Measurements from ENCODE around the gene LTBP2. TPM values are rescaled to one million over a fixed set of nuclear protein-coding genes. Genes with fewer than 3 reads are reported as not detected.

LTBP2 gene
- total RNA-seq, 1 donor from 2014 or later: 1.9 TPM

DNA sequence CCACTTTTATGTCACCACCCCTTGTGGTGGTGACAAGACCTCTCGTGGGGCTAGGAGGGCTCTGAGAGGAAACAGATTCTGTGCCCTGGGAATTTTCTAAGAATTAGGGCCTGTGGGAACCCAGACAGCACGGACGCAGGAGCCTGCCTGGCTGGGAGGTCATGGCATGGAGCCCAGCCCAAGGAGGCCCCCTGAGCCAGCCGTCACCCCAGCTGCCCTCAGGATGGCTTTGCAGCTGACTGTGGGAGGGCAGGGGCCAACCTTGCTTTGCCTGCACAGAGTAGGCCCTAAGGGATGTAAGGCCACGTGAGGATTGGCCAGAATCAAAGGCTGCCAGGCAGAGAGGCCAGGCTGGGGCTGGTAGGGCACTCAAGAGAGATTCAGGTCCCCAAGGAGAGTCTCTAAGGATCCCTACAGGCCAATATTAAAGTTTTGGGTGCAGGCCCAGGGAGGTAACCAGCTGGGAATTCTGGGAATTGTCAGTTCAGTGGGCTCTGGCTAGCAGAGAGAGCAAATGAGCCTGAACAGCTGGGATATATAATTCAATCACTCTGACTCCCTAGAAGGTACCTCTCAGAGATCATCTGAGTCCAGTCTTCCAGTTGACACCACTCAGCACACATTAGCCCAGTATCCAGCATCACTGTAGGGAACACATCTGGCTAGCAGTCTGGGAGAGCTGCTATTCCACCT is 6.4 kb downstream of the LTBP2 start:
- H3K27ac Mint-ChIP-seq (ENCODE audit: unreplicated experiment): no peak overlapping the region
- H3K4me1 Mint-ChIP-seq (ENCODE audit: unreplicated experiment): no peaks in the 10 kb centered on the region
- peaks cover 17% of the 10 kb centered on the region for H3K27me3 Mint-ChIP-seq (ENCODE audit: unreplicated experiment)
- no peak overlapping the region for H3K4me3 Mint-ChIP-seq (ENCODE audit: unreplicated experiment)
- no peaks in the 10 kb centered on the region for H3K9me3 Mint-ChIP-seq (ENCODE audit: unreplicated experiment)
- DNase-seq (ENCODE audit: low spot score): no peak
- H3K36me3 Mint-ChIP-seq (ENCODE audit: low read depth, unreplicated experiment): peaks cover 5% of the 10 kb centered on the region
- TF ChIP-seq, protein P1, sequence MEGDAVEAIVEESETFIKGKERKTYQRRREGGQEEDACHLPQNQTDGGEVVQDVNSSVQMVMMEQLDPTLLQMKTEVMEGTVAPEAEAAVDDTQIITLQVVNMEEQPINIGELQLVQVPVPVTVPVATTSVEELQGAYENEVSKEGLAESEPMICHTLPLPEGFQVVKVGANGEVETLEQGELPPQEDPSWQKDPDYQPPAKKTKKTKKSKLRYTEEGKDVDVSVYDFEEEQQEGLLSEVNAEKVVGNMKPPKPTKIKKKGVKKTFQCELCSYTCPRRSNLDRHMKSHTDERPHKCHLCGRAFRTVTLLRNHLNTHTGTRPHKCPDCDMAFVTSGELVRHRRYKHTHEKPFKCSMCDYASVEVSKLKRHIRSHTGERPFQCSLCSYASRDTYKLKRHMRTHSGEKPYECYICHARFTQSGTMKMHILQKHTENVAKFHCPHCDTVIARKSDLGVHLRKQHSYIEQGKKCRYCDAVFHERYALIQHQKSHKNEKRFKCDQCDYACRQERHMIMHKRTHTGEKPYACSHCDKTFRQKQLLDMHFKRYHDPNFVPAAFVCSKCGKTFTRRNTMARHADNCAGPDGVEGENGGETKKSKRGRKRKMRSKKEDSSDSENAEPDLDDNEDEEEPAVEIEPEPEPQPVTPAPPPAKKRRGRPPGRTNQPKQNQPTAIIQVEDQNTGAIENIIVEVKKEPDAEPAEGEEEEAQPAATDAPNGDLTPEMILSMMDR (IDR thresholded peaks at IDR 0.05; ENCODE audit: unreplicated experiment): no peak

DNA sequence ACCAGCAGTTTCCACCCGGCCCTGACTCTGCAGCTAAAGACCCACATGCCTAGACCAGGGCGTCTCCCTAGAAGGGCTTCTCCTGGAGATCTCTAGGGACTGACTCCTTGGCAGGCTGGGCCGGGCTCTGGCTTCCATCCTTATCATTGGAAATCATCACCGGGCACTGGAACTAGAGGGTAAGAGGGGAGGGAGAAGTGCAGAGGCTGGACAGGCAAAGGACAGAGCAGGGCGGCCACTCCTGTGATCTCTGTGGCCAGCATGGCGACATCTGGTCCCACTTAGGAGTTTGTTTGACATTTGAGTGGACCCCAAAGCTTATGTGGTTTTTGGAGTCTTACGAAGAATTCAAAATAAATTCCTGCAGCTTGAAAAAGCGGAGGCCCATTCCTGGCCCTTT is 7.1 kb downstream of the LTBP2 start:
- DNase-seq (ENCODE audit: low spot score): no peak
- H3K27ac Mint-ChIP-seq (ENCODE audit: unreplicated experiment): no peak overlapping the region
- no peaks in the 10 kb centered on the region for H3K9me3 Mint-ChIP-seq (ENCODE audit: unreplicated experiment)
- H3K36me3 Mint-ChIP-seq (ENCODE audit: low read depth, unreplicated experiment): peaks cover 1% of the 10 kb centered on the region
- TF ChIP-seq, protein P1 (IDR thresholded peaks at IDR 0.05; ENCODE audit: unreplicated experiment): no peak
- no peak overlapping the region for H3K4me3 Mint-ChIP-seq (ENCODE audit: unreplicated experiment)
- no peaks in the 10 kb centered on the region for H3K4me1 Mint-ChIP-seq (ENCODE audit: unreplicated experiment)
- H3K27me3 Mint-ChIP-seq (ENCODE audit: unreplicated experiment): peaks cover 12% of the 10 kb centered on the region

DNA sequence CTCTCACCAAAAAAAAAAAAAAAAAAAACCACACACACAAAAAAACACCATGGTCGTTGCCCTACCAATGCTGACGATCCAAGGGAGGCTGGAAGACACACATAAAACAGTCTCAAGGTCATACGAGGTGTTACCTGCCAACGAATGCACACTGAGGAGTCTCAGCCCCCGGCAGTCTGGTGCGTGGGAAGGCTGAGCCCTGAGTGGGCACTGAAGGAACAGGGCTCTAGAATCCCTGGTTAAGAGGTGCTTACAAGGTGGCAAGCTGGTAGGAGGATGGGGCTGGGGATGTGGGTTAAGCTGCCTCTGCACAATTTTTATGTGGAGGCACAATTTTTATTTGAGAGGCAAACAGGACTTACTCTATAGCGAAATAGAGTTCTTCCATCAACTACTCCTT is 7.9 kb downstream of the LTBP2 start:
- Mint-ChIP-seq H3K27ac (ENCODE audit: unreplicated experiment) (no peak overlapping the region), H3K4me3 (ENCODE audit: unreplicated experiment) (no peak overlapping the region), H3K27me3 (ENCODE audit: unreplicated experiment) (peaks cover 8% of the 10 kb centered on the region), H3K36me3 (ENCODE audit: low read depth, unreplicated experiment) (no peaks in the 10 kb centered on the region), H3K4me1 (ENCODE audit: unreplicated experiment) (no peaks in the 10 kb centered on the region), H3K9me3 (ENCODE audit: unreplicated experiment) (no peaks in the 10 kb centered on the region)
- DNase-seq (ENCODE audit: low spot score): no peak
- TF ChIP-seq, protein P1 (IDR thresholded peaks at IDR 0.05; ENCODE audit: unreplicated experiment): no peak

- TF ChIP-seq, protein P1 (IDR thresholded peaks at IDR 0.05; ENCODE audit: unreplicated experiment): no peak
Observed at GRCh38 chr14:74601982-74602381, 10.1 kb downstream of the LTBP2 start.

DNA sequence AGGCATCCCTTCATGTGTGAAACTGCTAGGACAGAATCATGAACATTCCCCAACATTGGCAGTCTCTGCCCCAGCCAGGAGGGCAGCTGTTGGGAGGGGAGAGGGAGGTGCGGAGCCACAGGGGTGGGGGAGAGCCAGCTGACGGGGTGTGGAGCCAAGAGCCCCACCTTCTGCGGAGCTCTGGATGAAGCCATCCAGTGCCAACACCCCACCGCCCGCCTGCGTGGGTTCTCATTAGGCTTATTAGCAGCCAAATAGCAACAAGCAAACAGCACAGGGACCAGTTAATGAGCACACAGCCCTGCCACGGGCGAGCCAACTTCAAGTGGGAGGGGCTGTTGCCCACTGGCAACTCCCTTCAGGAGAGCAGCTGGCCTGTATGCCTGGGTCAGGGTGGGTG is 12.1 kb downstream of the LTBP2 start:
- TF ChIP-seq, protein P1 (IDR thresholded peaks at IDR 0.05; ENCODE audit: unreplicated experiment): no peak
- Mint-ChIP-seq H3K4me3 (ENCODE audit: unreplicated experiment) (no peak overlapping the region), H3K4me1 (ENCODE audit: unreplicated experiment) (no peaks in the 10 kb centered on the region), H3K36me3 (ENCODE audit: low read depth, unreplicated experiment) (no peaks in the 10 kb centered on the region), H3K9me3 (ENCODE audit: unreplicated experiment) (no peaks in the 10 kb centered on the region), H3K27me3 (ENCODE audit: unreplicated experiment) (peaks cover 9% of the 10 kb centered on the region), H3K27ac (ENCODE audit: unreplicated experiment) (no peak overlapping the region)
- no peak for DNase-seq (ENCODE audit: low spot score)

More at GRCh38 chr14:74601982-74602381, 10.1 kb downstream of the LTBP2 start:
- Mint-ChIP-seq H3K9me3 (ENCODE audit: unreplicated experiment) (no peaks in the 10 kb centered on the region), H3K27me3 (ENCODE audit: unreplicated experiment) (peaks cover 5% of the 10 kb centered on the region), H3K36me3 (ENCODE audit: low read depth, unreplicated experiment) (no peaks in the 10 kb centered on the region), H3K4me3 (ENCODE audit: unreplicated experiment) (no peak overlapping the region), H3K27ac (ENCODE audit: unreplicated experiment) (no peak overlapping the region), H3K4me1 (ENCODE audit: unreplicated experiment) (no peaks in the 10 kb centered on the region)
- DNase-seq (ENCODE audit: low spot score): no peak
